Measurements from ENCODE around the gene PGAP3.
A peak's percentile ranks its signal among the peaks of the same experiment; 100 is the strongest.

Gene PGAP3

DNA sequence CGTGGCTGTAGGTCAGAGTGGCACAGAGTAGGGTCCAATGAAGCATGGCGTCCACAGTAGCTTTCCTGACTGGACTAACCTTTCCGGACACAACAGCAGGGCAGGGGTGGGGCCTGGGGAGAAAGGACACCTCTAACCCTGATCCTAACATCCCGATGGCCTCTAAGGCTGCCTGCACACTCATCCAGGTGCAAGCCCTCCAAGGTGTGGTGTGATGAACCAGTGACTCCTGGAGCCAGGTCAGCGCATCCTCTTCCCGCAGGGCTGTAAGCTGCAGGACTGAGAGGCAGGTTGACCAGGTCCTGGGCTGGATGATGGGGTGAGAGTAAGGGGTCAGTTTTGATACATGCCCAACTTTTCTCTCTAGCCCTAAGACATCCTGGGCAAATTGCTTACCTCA is 8.9 kb upstream of the PGAP3 start:
- DNase-seq (ENCODE audit: low read depth): no peak

DNA sequence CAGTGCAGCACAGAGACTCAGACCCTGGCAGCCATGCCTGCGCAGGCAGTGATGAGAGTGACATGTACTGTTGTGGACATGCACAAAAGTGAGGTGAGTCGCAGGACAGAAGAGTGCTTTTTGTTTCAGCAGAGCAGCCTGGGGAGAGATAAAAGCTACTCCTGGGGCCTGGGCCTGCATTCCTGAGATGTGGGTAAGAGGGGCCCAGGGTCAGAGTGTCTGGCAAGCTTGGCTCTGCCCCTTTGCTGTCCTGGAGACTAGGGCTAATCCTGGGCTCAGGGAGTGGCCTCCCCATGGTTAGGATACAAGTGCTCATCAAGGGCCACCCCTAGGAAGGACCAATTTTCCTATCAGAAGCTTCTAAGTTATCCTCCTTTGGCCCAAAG is 7.2 kb upstream of the PGAP3 start:
- no peak for DNase-seq (ENCODE audit: low read depth)

DNA sequence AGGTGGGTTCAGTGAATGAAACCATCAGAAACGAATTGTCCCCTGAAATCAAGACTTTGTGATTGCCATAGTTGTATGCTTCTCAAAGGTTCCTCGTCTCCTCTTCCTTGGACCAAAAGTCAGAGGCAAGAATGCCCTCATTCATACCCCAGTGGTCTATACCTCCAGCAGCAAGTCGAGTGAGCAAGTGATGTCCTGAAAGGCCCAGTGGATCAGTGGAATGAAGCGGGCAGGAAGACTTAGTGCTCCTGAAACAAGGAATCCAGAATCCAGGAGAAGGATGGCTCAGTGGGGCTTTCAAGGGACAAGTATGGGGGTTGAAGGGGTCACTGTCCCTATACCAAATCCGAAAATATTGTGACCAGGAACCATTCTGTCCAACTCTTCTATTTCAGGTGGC is 6.7 kb upstream of the PGAP3 start:
- no peak for DNase-seq (ENCODE audit: low read depth)

DNA sequence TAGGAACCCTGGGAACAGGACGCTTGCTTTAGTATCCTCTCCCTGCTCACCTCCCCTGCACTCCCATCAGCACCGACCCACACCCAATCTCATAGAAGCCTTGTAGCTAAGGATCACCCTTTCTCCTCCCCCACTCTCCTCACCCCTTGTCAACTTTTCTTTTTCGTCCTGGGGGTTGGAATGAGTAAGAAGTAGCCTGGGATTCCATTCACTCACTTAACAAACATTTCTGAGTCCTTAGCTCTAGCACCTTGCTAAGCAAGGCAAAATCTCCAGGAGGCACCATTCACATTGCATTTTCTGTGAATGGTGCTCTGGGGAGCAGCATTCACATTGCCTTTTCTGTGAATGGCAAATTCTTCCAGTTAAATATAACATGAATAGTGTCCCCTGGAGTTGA is 1.1 kb upstream of the PGAP3 start:
- DNase-seq (ENCODE audit: low read depth): no peak

DNA sequence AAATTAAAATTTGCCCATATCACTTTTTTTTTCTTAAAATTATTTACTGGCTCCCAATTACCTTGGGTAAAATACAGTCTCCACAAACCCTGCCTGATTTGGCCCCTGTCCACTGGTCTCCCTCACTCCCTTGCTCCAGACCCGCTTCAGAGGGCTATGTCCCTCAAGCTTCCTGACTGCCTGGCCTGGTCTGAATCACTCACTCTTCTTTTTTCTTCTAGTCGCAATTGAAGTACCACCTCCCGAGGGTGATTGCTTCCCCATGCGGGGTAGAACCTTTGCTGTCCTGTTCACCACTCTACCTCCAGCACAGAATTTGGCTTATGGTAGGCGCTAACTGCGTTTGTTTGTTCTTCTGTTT is 598 bp upstream of the PGAP3 start:
- DNase-seq (ENCODE audit: low read depth): peak; percentile 27

DNA sequence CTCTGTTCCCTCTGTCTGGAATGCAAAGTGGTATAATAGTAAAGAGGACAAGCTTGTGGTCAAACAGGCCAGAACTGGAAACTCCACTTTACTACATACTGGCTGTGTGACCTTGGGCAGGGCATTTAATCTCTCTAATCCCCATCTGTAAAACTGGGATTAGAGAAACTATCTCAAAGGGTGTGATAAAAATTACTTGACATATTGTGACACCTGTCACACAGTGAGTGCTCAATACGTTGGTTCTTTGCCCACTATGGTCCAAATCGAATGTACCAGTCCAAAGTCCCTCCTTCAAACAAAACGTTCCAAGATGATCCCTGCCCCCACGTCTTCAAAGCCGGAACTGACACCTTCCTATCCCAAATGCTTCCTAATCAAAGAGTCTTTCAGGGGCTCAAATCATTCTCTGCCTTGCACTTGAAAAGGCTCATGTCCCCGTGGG is 734 bp downstream of the PGAP3 start:
- DNase-seq (ENCODE audit: low read depth): no peak

DNA sequence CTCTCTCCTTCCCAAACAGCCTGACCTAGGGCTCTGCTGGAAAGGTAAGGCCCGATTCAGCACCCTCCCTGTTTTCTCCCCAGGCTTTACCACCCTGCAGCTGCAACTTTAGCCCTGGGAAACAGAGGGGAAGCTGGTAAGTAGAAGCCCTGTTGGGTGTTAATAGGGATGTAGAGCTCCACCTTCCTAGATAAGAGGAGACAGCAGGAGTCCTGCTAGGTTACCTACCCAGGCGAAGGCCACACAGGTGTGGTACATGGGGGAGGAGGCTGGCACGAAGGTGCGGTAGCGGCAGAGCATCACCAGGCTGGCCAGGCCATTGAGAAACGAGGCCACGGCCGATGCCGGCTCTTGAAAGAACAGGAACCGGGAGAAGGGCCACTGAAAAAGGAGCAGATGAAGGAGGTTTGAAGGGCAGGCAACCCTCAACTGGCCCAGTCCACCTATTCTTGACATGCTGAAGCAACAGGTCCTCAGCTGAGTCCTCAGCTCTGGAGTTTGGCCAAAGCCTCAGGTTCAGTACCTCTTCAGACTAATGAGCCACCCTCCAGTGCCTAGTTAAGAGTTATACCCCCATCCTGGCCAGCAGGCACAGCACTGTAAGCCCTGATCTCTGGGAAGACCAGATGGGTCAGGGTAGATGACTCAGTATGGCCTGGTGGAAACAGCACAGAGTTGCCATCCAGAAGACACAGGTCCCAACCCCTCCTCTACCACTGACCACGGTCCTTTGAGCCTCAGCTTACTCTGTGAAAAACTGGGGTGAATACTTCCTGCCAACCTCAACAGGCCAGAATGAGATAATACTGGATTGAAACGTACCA is 3.3 kb downstream of the PGAP3 start:
- no peak for DNase-seq (ENCODE audit: low read depth)

DNA sequence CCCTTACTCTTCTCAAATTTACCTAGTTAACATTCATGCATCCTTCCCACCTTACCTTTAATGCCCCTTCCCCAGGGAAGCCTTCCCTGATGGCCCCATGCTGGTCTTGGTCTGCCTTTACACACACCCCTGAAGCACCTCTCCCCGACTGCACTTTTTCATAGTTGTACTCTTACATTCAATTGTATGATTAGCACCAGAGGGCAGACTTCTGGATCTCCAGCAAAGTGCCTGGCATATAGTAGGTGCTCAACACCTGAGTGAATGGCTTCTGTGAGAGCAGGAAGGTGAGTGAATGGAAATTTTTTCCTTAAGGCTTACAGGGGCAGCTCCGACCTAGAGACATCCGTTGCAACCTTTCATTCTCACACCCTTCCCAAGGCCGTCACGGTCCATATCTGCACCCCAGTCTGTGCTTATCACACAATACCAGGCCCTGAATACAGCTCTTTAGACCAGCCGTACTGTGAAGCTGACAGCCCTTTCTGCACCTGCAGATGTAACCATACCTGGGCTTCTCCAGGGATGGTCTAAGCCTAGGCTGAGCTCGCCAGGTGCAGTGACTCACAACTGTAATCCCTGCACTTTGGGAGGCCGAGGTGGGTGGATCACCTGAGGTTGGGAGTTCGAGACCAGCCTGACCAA is 4.4 kb downstream of the PGAP3 start:
- no peak for DNase-seq (ENCODE audit: low read depth)

DNA sequence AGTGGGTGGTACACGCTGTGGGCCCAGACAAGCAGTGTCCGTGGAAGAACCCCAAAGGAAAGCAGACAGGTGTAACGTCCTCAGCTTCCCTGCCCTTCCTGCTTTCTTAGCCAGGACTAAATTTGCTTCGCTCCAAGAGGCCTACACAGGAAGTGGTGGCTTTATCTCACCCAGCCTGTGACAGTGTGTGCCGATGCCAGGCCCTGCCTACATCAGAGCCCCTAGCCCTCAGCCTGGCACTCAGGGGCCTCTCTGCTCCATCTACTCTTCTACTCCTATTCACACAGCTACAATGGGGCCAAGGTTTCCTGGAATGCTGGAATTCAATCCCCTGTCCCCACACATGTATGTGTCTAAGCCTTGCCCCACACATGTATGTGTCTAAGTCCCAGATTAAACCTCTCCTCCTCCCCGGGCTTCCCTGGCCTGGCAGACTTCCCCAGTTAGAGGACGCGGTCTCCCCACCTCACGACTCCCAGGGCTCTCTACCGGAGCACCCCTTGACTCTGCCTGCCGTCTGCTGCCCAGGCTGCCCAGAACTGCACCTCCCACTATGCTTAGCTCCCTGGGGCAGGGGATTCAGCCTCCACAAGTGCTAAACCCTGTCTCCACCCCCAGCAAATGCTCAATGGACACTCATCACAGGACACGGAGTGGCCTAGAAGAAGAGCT is 8.2 kb downstream of the PGAP3 start:
- no peak for DNase-seq (ENCODE audit: low read depth)

DNA sequence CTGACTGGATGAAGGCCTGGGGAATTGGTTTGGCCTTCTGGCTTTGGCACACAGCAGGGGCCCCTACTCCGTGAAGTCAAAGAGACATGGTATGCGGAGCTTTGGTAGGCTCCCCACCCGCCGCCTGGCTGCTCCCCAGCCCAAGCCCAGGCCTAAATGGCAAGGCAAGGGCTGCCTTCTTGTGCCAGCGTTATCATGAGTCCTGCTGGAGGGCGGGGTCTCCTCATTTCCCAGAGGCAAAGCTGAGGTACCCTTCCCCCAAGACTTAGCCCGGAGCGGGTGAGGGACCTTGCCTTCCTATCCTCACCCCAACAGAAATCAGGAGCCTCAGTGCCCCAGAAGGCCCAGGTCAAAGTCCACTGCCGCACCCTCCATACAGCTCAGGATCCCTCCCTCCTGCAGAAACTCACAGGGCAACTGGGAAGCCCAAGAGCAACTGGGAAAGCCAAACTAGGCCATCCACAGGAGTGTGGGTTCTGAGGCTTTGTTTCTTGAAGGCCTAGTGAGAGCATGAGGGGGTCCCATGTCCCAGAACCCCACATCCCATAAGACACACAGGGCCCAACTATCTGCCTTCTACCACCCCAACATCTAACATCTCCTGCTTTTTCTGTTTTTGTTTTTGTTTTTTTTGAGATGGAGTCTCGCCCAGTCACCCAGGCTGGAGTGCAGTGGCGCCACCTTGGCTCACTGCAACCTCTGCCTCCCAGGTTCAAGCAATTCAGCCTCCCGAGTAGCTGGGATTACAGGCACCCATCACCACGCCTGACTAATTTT is 9.3 kb downstream of the PGAP3 start:
- no peak for DNase-seq (ENCODE audit: low read depth)

DNA sequence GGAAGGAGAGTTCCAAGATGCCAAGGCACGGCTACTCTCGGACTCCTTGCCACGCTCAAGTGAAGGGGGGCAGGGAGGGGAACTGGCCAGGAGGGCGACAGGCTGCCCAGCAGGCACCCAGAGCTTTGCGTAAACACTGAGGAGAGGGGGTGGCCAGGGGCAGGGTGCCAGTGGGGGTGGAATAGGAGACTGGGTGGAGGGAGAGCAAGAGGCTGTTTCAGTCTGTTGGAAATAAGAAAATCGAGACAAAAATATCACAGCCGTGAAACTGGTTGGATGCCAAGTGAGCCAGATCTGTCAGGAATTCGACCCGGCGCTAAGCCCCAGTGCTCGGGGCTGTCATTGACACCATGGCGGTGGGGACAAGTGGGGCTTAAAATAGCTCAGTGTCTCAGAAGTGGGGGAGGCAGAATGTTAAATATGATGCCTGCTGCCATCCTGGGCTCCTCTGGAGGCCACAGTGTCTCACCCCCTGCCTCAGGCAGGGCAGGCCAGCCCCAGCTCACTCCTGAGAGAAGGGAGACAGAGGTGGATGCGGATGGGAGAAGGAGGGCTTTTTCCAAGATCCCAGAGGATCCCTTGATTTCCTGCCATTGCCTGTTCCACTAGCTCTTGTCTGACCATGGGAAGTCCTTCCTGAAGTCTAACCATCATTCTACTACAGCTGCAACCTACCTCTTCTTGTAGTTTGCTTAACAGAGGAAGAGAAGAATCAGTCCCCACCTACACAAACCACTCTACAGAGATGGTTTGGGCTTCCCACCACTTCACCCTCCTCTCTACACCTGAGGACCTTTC is 10.1 kb downstream of the PGAP3 start:
- DNase-seq (ENCODE audit: low read depth): peak; percentile 75

DNA sequence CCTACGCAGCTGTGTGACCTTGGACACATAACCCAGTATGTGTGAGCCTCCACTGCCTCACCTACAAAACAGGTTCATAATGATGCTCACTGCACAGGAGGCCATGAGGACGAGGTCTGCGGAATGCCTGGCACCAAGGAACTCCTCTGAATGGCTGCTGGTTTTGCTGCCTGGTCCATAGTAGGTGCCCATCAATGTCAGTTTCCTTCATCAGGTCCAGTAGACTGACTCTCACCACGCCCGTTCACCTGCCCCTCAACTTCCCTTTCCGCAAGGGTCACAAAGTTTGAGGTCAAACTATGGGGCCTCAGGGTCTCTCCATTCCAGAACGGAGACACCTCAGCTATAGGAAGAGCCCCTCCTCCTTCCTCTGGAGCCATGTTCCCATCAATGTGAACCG is 10.8 kb downstream of the PGAP3 start:
- no peak for DNase-seq (ENCODE audit: low read depth)

DNA sequence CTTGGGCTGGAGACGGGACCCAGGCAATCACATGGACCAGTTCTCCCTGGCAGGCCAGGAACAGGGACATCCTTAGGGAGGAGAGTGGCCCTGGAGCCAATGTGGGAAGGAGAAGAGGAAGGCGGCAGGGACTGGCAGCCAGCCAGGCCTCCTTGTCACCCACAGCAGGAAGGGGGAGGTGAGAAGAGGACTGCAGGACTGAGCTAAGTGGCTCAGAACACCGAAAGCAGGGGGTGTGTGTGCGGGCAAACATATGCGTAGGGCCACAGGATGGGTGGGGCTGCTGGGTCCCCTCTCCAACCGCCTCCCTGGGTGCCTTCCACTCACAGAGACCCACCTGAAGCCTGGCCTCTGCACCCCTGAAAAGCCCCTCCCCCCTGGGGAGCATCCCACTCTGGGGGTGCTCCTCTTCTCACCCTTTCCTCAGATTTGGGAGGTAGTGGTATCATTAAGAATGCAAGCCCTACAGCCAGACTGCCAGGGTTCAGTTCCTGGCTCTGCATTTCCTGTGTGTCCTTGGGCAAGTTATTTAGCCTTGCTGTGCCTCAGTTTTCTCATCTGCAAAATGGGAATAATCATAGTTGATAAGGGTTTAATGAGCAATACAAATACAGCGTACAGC is 11.5 kb downstream of the PGAP3 start:
- DNase-seq (ENCODE audit: low read depth): peak; percentile 62

DNA sequence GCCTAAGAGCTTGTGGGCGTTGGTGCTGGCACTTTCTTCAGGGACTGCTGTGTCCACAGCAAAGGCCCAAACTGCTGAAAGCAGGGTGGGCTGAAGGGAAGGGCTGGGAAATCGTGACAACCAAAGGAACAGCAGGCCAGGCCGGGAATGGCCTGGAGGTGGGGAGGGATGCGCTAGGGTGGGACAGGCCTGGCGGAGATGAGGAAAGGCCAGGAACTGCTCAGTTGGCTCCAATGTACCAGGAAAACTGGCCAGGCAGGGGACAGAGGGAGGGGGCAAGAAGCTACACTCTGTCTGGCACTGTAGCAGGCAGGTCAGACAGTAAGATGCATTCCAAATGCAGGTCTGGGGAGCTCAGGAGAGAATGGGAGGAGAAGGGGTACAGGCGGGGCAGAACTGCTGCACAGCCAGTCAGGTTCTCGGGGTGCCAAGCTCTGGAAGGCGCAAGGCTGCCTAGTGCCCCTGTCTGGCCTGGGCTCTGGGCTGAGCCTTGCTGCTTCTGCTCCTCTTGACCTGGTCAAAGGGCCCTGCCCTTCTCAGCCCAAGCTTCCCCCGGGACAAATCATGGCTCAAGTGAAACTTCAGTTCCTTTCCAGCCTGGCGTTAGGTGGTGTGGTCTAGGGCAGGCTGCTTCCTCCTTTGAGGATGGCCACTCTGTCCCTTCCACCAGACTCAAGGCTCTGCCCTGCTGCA is 12.3 kb downstream of the PGAP3 start:
- DNase-seq (ENCODE audit: low read depth): no peak

DNA sequence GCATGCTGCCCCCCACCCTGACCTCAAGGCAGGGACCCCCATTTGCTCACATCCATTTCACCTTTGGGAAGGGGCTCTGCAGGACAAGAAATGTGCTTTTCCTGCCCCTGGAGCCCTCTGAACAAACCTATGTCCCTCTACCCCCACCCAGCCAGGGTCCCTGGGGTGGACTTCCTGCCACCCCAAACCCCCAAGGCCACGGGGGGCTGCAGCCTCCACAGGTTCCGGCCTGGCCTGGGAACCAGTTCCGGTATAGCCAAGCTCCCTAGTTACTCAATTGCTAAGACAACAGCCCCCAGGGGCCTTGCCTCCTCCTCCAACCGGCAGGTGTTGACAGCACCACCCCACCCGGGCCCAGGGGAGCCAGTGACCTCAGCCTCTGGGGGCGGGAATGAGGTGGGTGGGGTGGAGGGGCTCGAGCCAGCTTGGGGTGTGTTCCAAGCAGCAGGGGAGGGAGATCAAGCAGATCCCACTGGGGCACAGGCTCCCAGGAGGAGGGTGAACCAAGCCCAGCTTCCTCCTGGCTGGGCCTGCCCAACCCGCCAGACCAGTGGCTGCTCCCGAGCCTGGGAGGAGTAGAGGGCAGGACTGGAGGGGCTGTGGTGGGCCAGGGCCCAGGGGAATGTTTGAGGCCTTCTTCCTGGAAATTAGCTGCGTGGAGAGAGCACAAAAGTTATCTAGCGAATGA is 13.0 kb downstream of the PGAP3 start:
- no peak for DNase-seq (ENCODE audit: low read depth)

DNA sequence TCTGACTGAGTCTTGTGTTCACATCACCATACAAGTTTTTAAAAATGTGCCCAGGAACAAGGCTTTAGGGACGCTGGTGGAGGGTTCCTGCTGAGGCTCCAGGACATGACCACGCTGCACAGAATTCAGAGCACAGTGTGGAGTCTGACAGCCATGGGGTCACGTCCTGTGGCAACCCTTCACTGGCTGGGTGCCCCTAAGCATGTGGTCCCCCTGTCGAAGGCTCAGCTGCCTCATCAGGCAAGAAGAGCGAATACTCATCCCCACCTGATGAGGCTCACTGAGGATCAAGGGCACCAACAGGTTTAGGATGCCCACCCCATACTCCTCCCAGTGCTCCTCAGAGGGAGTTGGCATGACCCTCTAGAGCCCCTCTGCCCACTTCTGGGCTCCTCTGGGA is 13.7 kb downstream of the PGAP3 start:
- DNase-seq (ENCODE audit: low read depth): no peak

DNA sequence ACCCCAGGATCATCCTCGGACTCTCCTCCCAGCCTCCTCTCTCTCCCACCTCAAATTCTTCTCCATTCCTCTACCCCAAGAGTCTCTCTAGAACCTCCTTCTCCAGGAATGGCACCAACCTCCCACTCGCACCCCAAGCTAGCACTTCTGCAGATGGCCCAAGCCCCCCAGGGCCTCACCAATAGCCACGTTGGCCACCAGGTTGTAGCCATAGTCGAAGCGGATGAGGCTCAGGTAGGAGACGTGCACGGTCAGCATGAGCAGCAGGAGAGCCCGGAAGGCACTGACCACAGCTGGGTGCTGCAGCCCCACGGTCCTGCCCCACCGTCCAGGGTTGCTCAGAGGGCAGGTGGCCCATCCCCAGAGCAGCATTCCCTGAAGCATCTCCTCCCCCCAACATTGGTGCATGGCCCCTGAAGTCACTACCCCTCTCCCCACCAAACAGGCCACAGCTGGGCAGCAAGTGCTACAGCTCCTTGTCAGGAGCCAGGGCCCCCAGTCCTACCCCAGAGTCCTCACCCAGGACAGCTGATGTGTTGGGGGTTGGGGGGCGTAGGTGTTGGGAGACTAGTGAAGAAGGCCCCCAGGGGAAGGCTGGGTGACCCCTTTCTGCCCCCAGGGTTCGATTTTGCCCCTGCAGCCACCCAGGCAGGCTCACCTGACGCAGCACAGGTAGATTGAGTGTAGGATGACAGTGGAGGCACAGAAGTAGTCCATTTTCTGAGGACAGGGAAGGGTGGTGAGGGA is 14.3 kb downstream of the PGAP3 start:
- DNase-seq (ENCODE audit: low read depth): no peak

DNA sequence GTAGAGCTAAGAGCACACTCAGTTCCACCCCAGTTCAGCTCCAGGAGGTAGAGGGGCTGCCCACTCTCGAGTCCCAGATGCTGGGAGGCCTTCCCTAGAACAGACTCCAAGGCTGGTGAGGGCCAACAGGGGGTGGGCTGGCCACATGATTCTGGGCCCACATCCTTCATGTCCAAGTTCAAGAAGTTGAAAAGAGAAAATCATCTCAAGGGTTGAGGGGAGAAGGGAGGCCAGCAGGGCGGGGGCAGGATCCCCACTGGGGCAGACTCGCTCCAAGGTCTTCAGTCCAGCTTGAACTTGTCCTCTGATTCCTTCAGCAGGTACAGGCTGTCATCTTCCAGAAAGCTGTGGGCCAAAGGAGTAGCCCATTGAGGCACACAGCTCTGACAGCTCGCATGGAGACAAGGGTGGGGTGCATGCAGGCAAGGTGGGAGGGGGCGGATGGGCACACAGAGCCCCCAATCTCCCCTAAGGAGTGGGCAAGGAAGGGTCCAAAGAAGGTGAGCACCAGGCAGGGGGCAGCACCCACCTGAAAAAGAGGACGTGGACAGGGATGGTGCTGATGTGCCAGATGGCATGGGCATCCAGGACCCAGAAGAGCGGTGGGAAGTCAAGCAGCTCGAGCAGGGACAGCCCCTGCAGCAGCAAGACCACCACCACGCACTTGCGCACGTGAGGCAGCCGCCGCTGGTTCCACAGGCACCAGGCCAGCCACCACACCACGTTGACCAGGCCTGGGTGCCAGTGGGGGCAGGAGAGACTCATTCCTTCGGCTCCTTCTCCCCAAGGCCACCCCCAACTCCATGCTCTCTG is 15.1 kb downstream of the PGAP3 start:
- no peak for DNase-seq (ENCODE audit: low read depth)

Measured in EH (cell line).